Ishikawa (cell line): ENCODE results near the gene PRKCZ.

Experiments used
- CEBPB ChIP-seq: IDR thresholded peaks from 2 replicates; pipeline ENCODE4 v1.6.1; 2012
- CREB1 ChIP-seq: IDR thresholded peaks from 2 replicates; pipeline ENCODE4 v1.6.1; 2012; ENCODE audit warnings: low read depth
- EGR1 ChIP-seq: IDR thresholded peaks from 2 replicates; pipeline ENCODE4 v1.6.1; 2012
- EP300 ChIP-seq: IDR thresholded peaks from 2 replicates; pipeline ENCODE4 v1.6.1; 2012; ENCODE audit warnings: borderline replicate concordance
- FOXM1 ChIP-seq: IDR thresholded peaks from 2 replicates; pipeline ENCODE4 v1.6.1; 2012; ENCODE audit warnings: low read depth, borderline replicate concordance
- MAX ChIP-seq: IDR thresholded peaks from 2 replicates; pipeline ENCODE4 v1.6.1; 2012
- NFIC ChIP-seq: IDR thresholded peaks from 2 replicates; pipeline ENCODE4 v1.6.1; 2012
- RAD21 ChIP-seq: IDR thresholded peaks from 2 replicates; pipeline ENCODE4 v1.6.1; 2012; ENCODE audit warnings: low read depth
- REST ChIP-seq: IDR thresholded peaks from 2 replicates; pipeline ENCODE4 v1.6.1; 2012; ENCODE audit warnings: low read depth, mild to moderate bottlenecking
- TAF1 ChIP-seq: IDR thresholded peaks from 2 replicates; pipeline ENCODE4 v1.6.1; 2012; ENCODE audit warnings: low read depth, mild to moderate bottlenecking
- TCF12 ChIP-seq: IDR thresholded peaks from 2 replicates; pipeline ENCODE4 v1.6.1; 2012; ENCODE audit warnings: low read depth
- TEAD4 ChIP-seq: IDR thresholded peaks from 2 replicates; pipeline ENCODE4 v1.6.1; 2012
- USF1 ChIP-seq: IDR thresholded peaks from 2 replicates; pipeline ENCODE4 v1.6.1; 2012
- YY1 ChIP-seq: IDR thresholded peaks from 2 replicates; pipeline ENCODE4 v1.6.1; 2012; ENCODE audit warnings: low read depth
- ZBTB7A ChIP-seq: IDR thresholded peaks from 2 replicates; pipeline ENCODE4 v1.6.1; 2012; ENCODE audit warnings: low read depth

PRKCZ gene

GRCh38 chr1:2108213-2108876, 58.1 kb downstream of the PRKCZ start:
- no peak for TF ChIP-seq USF1
- no peak for TF ChIP-seq YY1
- no peak for TF ChIP-seq TCF12

- TF ChIP-seq CEBPB (no peak), YY1 (no peak), TCF12 (no peak), NFIC (no peak), FOXM1 (no peak), USF1 (no peak), EGR1 (no peak), REST (no peak), CREB1 (no peak), TEAD4 (no peak)
Measured at GRCh38 chr1:2108877-2109580, 58.8 kb downstream of the PRKCZ start.

GRCh38 chr1:2109581-2110021, 59.4 kb downstream of the PRKCZ start:
- TF ChIP-seq TAF1 (no peak), USF1 (no peak), RAD21 (no peak), CEBPB (no peak), EGR1 (no peak), YY1 (no peak), NFIC (no peak), TEAD4 (no peak), MAX (no peak), ZBTB7A (no peak), TCF12 (no peak), FOXM1 (no peak), CREB1 (no peak), REST (no peak), EP300 (no peak)

GRCh38 chr1:2110191-2110737, 60.1 kb downstream of the PRKCZ start:
- TF ChIP-seq TEAD4 (no peak), TCF12 (no peak)

GRCh38 chr1:2110738-2111673, 60.8 kb downstream of the PRKCZ start:
- TF ChIP-seq FOXM1 (no peak), EP300 (no peak), CEBPB (no peak), TCF12 (no peak), RAD21 (no peak), NFIC (no peak), TEAD4 (no peak)
